Cortex of kidney (tissue), 1 donor: ENCODE measurements around the gene CLCN6.
"Not testable (repeated sequence)": the region's sequence is repeated elsewhere in the genome, so short reads cannot be mapped to it uniquely, and the experiment has no call there.

Experiments used
- DNase-seq: peaks from one replicate; lab custom pipeline; 2025; lab: John Stamatoyannopoulos, UW

CLCN6 gene

DNA sequence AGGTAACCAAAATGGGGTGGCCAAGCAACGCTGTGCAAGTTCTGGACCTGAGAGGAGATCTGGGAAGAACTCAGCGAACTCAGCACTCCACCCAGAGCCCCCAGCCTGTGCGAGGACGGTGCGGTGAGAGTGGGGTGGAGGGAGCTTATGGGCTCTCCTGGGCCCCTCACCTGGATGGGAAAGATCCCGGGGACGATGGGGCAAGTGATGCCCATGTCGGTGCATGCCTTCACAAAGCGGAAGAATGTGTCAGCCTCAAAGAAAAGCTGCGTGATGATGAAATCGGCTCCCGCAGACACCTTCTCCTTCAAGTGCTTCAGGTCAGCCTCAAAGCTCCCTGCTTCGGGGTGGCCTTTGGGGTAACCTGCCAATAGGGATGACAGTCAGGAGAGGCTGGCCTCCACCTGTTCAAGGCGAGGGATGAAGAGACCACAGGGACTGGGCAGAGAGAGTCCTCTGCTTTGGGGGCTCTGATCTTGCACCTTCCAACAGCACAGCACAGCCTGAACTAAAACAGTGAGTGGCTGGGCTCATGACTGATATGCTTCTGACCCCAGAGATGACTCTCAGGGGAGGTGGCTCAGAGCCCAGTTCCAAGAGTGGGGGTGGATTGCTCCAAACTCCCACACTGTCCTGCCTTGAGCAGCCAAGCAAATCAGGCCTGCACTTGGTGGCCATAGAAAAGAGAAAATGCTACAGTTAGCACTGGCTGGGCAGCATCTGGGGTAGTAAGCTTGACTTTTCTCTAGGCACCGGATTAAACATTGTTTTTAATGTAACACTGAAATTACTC is 9.8 kb upstream of the CLCN6 start:
- DNase-seq: no peak

DNA sequence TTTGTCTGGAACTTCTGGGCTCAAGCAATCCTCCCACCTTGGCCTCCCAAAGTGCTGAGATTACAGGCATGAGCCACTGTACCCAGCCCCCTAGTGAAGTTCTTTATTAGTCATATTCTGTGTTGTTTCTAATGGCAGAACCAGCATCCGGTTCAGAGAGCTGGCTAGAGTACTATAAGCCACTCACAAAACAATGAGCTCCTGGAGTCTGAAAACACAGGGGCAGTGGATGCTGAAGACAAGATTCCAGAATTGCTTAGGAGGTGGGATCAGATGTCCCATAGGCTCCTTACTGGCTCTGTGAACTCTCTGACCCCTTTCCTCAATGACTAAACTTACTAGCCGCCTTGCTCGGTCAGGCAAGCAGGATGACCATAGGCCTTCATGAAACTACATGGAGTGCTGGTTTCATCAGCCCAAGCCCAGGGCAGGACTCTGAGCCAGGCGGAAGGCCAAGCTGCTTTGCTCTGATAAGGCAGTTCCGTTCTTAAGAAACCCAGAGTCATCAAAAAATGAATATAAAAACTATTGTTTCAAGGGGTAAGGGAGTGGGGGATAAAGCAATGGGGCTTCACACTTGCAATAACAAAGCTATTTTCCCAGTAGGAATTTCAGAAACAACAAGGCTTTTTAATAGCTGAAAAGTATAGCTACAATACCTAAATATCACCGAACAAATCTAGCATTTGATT is 8.3 kb upstream of the CLCN6 start:
- DNase-seq: no peak

DNA sequence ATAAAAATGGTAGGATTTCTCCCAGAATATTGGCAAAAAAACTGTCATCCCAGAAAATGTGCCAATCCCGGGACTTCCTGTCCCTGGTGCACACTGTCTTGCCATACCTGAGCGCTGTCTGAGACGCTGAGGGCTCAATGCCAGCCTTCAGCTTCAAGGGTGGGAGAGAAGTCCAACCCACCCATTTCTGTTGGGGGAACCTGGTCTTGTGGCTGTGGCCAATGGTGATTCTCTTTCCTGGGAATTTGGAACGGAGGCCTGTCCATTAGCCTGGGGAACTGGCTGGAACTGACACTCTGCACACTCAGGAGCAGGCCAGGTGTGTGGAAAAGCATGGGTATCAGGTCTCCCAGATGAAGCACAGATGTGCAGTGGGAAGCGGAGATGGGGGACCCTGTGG is 6.9 kb upstream of the CLCN6 start:
- no peak for DNase-seq

DNA sequence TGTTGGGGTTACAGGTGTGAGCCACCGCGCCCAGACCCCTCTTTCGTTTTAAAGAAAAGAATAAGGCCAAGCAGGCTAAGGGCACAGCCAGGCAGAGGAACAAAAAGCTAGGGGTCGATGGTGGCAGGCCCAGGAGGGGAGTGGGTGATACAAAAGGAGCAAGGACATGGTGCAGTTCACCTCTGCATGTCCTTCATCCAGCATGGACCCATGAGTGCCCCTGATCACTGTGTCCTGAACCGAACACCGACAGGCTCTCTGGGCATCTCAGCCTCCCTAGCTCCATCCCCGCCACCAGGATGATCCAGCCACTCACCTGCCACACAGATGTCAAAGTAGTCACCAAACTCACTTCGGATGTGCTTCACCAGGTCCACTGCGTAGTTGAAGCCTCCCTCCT is 6.1 kb upstream of the CLCN6 start:
- DNase-seq: no peak

DNA sequence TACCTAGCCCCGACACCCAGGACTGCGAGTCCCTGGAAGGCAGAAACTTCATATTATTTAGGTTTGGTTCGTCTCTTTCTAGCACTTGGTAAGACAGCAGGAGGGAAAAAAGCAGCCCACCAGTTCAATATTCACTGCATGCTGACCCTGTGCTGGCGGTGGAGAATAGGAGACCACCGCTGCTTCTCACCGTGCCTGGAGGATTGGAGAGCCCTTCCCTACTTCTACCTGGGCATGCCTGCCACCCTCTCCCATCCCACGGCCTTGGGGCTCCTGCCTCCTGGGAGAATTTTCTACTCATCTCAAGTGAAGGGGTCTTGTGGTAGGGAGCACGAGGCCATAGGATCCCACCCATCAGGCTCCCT is 5.6 kb upstream of the CLCN6 start:
- DNase-seq: no peak

DNA sequence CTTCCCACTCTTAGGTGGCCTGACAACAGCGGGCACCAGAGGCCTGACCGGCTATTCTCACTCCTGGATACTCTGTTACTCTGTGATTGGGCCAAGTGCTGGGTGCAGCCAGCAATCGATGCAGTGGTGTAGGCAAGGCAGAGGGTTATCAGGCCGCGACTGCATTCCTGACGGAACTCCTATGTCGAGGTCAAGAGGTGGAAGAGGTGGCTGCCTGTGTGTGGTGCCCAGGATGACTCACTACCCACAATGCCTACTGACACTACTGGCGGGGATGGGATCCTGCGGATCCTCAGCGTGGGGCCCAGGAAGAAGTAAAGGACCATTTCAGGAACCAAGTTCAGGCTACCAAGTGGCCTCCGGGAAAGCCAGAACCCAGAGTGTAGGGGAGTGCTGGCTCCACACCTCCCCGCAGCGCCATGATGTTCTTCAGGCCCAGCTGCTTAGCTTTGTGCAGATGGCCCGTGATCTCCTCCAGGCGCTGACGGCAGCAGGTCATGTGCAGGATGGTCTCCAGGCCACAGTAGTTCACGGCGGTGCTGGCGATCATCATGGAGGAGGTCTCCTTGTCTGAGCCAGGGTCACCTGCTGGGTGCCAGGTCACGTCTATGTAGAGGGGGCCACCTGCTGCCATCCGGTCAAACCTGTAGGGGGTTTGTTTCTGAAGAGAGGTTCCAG is 5.1 kb upstream of the CLCN6 start:
- no peak for DNase-seq

DNA sequence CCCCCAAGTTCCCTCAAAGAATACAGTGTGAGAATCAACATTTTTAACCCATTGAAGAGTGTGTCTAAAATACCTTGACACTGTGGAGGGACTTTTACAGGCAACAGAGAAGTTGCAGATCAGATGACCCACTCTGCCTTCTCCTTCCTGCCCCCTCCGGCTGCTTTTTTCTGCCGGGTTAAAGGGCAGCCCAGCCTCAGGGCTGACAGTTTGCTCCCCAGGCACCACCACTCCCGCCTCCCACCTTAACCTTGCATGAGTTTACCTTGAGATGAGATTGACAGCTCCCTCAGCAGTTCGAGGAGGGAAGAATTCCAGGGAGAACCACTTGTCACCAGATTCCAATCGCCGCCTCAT is 3.4 kb upstream of the CLCN6 start:
- DNase-seq: no peak

DNA sequence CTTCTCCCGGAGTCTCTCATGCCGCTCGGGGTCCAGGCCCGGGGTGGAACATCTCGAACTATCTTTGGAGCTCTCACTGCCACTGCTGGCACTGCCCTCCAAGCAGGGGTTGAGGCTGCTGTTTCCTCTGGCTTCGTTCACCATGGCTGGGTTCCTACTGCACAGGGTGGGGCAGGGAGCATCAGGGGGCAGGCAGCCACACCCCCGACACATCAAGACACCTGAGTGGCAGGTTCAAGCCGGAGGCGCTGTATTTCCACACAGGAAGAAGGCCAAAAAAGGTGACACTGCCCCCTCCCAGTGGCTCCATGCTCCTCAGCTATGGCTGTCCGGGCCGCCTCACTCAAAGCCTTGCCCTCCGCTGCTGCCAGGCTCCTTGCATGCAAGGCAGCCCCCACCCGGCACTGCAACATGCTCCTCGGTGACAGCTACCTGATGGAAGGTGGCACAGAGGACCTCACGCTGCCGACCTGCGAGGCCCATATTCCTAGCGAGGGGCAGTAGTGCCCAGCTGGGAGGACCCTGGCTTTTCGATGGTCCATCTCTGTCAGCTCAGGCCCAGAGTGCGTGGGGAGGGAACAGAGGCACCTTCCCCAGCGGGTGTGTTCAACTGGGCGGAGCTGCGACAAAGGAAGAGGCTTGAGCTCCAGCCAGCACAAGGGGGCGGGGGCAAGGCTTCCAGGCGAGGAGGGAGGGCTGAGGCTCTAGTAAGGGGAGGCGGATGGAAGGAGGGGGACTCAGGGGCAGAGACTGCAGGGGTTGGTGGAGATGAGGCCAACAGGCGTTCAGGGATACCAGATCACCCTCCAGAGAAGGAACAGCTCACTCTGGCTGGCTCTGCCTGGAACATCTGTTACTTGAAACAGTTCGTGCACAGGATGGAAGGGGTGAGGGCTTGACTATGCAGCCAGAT is 2.8 kb upstream of the CLCN6 start:
- no peak for DNase-seq

DNA sequence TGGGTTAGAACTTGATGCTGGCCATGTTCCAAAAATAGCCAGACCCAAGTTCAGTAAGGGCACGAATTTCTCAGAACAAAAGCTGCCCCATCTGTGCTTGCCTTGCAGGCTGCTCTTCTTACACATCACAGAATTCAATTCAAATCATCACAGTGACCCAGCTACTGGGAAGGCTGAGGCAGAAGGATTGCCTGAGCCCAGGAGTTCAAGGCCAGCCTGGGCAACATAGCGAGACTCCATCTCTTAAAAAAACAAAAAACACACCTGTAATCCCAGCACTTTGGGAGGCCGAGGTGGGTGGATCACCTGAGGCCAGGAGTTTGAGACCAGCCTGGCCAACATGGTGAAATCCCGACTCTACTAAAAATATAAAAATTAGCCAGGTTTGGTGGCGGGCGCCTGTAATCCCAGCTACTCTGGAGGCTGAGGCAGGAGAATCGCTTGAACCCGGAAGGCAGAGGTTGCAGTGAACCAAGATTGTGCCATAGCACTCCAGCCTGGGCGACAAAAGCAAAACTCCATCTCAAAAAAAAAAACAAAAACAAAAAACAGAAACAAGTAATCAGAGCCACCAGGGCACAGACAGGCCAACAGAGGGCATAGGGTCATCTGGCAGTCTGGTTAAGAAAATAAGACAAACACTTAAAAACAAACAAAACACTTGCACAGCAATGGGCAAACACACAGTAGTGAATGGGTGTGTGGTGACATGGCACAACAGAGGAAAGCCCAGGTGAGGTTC is 1.9 kb upstream of the CLCN6 start:
- DNase-seq: not testable (repeated sequence)

DNA sequence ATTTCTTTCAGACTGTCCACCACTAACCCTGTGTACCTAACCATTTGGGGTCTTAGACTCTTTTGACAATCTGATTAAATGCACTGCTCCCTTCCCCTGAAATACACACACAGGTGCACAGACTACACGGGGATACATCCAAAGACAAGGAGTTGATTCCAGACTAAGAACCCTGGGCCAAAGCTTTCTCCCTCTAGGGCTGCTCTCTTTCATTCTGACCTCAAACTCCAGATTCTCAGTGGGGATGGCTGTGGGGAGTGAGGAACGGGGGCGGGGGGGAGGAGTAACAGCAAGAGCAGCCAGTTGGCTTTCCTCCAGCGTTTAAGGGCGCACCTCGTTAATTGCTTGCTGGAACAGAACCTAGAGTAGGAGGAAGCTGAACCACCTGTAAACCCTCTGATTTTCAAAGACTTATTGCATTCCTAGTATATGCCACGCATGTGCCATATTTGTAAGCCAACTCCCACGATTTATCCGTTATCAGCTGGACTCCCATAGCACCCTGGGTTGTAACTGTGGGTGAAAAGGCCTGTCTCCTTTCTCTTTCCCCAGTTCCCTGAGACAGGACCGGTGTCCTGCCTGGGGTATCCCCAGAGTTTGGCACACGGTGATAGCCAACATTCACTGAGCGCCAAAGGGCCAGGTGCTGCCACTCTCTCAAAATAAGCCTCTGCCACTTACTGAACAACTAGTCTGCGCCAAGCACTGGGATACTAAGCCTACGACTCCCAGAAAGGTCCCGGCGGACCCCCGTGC is 1.1 kb upstream of the CLCN6 start:
- no peak for DNase-seq

DNA sequence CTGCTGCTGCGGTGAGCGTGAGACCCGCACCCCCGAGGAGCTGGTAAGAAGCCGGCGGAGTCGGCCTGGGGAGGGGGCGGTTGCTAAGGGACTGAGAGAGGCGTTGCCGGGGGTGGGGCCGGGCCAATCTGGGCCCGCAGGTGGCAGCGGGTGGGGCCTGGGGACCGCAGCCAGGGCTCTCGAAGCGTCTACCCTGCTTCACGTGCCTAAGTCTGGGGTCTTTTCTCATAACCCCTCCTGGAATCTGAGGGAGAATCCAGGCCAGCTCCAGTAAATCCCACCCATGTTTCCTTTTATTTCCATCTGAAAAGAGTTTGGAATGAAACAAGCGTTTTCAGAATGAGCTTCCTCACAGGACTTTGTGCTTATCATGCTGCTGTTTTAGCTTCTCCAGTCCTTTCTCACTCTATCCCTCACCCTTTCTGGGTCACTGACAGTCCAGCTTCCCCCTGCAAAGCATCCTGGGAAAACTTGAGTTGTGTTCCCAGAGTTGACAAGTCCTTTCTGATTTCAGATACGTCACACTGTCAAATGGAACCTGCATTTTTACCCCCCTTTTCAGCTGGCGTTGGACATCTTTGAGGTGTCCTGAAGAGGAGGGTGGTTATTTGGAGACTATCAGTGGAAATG is 431 bp downstream of the CLCN6 start:
- DNase-seq: no peak

DNA sequence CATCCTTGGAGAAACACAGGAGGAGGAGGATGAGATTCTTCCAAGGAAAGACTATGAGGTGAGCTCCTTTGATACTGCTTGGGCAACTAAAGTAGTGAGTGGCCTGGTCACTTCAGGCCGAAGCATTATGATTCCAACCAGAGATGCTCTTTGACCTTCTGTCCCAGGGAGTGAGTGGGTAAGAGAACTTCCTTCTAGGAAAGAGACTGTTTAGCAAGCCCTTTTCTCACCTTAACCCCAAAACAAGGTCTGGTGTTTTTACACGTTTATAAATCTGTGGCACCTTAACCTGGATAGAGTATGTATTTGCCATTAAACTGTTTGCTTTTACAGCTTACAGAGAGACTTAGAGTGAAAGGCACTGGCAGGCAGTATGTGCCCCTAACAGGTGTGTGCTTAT is 1.1 kb downstream of the CLCN6 start:
- DNase-seq: no peak

DNA sequence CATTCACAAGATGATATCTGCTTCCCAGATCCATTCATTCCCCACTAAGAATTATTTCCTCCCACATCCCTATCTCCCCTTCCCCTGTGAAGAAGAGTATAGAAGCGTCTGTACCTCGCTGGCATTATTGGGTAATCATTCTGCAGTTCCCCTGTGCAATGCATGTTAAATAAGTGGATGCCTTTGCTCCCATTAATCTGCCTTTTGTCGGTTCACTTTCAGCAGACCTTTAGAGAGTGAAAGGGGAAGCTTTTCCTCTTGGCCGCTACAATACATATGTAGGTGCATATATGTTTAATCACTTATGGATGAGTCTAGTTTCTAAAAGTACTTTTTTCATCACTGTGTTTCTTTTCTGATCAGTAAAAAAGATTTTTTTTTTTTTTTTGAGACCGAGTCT is 7.0 kb downstream of the CLCN6 start:
- no peak for DNase-seq

DNA sequence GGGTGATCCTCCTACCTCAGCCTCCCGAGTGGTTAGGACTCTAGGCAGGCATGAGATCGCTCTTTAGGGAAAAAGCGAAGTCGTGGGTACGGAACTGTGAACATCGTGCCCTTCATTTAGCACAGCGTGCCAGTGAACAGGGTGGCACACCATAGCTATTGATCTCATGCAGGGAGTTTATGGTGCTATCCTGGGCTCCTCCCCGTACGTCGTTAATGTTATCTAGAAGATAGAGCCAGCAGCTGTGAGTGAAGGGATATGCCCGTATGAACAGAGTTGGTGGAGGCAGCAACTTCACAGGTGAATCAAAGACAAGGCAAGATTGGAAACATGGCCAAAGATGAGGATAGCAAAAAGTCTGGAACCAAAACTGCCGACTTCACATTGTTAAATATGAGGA is 11.2 kb downstream of the CLCN6 start:
- DNase-seq: no peak

DNA sequence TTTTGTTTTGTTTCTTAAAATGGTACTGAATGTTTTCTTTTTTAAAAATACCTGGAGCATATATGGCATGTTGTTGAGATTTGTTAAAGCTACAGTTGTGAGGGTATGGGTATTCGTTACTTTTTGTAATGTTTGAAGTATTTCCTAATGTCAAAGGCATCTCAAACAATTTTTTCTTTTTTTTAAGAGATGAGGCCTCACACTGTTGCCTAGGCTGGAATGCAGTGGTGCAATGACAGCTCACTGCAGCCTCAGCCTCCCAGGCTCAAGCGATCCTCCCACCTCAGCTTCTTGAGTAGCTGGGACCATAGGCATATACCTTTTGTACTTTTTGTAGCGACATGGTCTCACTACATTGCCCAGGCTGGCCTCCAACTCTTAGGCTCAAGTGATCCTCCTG is 16.1 kb downstream of the CLCN6 start:
- DNase-seq: no peak

DNA sequence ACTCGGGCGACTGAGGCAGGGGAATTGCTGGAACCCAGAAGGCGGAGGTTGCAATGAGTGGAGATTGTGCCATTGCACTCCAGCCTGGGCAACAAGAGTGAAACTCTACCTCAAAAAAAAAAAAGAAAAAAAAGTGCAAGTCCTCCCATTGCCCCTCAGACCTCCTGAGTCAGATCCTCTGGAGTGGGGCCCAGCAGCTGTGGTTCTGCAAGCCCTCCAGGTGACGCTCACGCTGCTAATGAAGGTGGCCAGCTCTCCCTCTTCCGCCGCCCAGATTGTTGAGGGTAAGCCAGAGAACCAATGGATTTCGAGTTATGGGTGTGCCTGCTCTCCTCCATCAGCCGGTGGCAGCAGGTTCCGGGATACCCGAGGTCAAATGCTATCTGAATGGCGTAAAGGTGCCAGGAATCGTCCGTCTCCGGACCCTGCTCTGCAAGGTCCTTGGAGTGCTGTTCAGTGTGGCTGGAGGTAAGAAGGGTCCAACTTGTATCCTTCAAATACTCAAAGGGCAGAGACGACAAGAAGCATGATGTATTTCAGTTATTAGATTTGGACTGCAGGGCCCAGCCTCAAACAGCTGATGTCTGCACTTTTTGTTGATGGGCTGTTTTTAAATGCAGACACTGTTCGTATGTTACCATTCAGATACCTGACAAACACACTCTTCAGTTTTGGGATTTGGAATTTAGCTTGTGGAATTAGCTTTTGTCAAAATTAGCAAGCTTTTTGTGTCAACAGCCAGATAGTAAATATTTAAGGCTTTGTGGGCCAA is 17.6 kb downstream of the CLCN6 start:
- DNase-seq: no peak

DNA sequence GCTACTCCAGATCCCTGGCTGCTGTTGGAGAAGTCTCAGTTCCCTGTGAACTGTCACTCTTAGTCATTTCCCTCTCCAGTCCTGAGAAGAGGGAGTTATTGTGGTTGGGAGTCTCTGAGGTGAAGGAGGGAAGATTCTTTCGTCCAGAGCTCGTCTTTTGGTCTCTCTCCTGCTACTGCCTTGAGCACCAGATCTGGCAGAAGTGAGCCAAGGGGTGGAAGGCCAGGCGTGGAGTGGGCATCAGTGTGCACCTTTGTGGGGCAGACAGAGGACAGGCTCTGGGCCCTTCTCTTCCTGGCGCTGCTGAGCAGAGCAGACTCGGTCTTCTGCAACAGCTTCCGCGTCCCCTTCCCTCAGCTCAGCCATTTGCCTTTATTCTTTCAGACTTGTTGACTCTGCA is 19.1 kb downstream of the CLCN6 start:
- no peak for DNase-seq

DNA sequence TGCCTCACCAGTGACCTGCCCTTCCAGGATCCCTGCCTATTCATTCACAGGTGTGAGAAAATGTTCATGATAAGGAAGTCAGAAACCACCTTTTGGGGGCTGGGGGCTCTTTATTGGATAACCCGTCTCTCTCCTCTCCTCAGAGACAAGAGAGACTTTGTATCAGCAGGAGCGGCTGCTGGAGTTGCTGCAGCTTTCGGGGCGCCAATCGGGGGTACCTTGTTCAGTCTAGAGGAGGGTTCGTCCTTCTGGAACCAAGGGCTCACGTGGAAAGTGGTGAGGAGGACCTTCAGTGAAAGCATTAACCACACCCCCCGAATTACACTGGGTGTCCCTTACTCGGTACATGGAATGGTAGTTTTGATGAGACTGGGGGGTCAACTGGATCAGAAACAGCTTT is 21.0 kb downstream of the CLCN6 start:
- DNase-seq: no peak

DNA sequence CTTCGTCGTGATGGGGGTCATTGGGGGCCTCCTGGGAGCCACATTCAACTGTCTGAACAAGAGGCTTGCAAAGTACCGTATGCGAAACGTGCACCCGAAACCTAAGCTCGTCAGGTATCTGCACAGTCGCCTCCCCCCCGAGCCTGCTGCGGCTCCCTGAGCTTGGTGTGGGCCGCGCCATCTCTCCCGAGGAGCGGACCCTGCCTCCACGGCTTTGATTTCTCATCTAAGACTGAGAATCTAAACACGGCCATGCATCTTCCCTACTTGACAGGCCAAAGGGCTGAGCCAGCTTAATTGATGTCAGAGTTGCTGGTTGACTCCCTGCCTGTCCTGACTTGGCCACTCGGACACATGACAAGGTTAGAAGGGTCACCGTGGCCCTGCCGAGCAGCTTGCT is 22.5 kb downstream of the CLCN6 start:
- no peak for DNase-seq
